GM23248 (cell line): ENCODE data around the gene OR7G1.

Experiments used
- EZH2 ChIP-seq: fragments of 200-600 bp; sonication (generic); IDR thresholded peaks from 2 replicates; pipeline ENCODE4 v1.6.1; 2018; ENCODE audit warnings: antibody characterized with exemption, mild to moderate bottlenecking; ENCODE audit not compliant: insufficient read depth, poor library complexity, severe bottlenecking
- EZH2phosphoT487 ChIP-seq: fragments of 200-600 bp; sonication (generic); IDR thresholded peaks from 2 replicates; pipeline ENCODE4 v1.6.1; 2018; ENCODE audit warnings: antibody characterized with exemption, moderate library complexity, mild to moderate bottlenecking, low read depth; ENCODE audit not compliant: insufficient read depth

DNA sequence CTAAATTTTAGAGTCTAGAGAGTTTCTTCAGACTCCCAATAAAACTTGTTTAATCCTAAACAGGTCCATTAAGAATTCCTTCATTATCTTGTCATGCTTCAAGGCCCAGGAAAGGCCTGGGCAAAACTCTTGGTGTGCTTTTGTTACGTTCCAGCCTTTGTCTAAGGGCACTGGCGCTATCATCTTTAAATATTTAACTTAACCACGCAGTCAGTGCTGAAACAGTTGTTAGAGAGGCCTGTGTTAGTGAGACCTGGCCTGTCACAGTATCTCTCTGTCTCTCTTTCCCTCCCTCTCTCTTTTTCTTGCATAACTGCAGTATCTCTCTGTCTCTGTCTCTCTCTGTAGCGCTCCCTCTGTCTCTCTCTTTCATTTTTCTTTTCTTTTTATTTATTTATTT lies 36.9 kb downstream of the OR7G1 start:
- TF ChIP-seq EZH2: no peak
- no peak for TF ChIP-seq EZH2phosphoT487
